NCI-H2196 (cell line): ENCODE results near the gene NEMF.
"Not testable (repeated sequence)": the region's sequence is repeated elsewhere in the genome, so short reads cannot be mapped to it uniquely, and the experiment has no call there.

Experiments
- DNase-seq: peaks from one replicate; lab custom pipeline; 2025; ENCODE audit not compliant: unreplicated experiment; lab: John Stamatoyannopoulos, UW

Gene NEMF

DNA sequence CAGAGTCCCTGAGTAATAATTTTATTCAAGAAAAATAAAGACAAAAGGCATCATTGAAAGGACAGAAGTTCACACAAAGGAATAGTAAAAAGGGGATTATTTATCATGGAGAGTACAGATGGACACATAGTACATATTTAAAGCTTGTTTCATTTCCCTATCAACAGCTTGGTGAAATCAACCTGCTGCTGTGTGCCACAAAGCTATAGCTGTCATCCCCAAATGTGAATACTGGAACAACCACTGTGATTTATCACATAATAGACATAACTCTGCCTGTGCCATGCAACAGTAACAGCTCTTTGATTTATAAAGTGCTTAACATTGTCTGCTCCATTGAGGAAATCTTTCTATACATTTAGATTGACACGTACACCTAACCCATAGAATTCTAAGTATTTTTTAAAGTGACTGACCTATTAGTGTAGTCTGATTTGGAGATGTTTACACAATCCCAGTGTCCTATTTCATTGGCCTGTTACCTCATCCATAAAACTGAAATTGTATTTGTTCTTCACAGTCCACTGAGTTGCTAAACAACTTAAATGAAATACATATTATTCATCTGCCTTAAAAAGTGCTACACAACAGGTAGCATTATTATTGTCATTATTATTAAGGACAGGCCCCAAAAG is 3.3 kb downstream of the NEMF start:
- DNase-seq = peak; percentile 9

DNA sequence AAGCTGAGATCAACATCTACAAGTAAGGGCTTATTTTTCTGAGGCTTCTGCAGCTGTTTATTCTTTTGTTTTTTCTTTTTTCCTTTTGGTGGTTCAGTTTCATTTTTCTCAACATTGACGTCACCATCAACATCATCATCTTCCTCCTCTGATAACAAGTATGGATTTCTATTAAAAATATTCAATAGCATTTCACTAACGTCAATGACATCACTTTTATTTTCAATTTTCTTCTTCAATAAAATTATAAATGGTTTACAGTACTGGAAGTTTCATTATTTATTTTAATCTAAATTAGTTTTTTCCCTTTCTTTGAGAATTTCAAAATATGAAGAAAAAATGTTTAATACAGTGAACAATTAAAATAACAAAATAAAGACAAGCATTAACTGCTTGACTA is 23.9 kb downstream of the NEMF start:
- DNase-seq = no peak

DNA sequence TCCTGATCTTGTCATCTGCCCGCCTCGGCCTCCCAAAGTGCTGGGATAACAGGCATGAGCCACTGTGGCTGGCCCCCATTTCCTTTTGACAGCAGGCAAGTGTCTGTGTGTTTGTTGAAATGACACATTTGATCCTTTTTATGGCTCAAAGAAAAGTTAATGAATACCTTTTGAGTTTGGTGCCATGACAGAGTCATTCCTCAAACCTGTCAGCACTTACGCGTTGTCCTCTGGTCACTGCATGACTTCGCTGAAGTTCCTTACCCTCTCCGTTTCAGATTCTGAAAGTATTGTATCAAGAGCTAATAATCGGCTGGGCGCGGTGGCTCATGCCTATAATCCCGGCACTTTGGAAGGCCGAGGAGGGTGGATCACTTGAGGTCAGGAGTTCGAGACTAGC is 32.4 kb downstream of the NEMF start:
- no peak for DNase-seq

DNA sequence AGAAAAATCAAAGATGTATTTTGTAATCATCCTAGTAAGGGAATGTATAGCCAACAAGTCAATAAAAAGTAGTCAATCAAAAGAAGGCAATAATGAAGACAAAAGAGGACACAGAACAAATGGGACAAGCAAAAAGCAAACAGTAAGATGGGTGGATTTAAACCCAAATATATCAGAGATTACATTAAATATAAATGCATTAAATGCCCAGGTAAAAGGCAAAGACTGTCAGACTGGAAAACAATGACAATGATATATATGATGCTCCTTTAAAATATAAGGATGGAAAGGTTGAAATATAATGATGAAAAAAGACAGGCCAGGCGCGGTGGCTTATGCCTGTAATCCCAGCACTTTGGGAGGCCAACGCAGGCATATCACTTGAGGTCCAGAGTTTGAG is 35.7 kb downstream of the NEMF start:
- DNase-seq = no peak

DNA sequence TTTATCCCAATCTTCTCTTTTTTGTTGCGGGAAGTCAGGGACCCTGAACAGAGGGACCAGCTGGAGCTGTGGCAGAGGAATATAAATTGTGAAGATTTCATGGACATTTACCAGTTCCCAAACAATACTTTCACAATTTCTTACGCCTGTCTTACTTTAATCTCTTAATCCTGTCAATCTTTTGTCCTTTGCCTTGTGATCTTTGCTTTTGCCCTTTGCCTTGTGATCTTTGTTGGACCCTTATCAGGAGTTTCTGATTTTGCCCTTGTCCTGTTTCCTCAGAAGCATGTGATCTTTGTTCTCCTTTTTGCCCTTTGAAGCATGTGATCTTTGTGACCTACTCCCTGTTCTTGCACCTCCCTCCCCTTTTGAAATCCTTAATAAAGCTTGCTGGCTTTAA is 36.5 kb downstream of the NEMF start:
- not testable (repeated sequence) for DNase-seq

DNA sequence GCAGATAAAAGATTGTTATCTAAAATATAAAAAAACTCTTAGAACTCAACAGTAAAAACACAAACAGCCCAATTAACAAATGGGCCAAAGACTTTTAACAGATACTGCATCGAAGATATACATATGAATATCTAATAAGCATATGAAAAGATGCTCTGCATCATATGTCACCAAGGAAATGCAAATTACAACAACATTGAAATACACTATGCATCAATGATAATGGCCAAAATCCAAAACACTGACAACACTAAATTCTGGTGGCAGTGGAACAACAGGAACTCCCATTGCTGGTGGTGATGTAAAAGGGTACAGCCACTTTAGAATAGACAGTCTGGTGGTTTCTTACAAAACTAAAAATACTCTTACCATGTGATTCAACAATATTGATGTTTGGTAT is 43.8 kb downstream of the NEMF start:
- no peak for DNase-seq

DNA sequence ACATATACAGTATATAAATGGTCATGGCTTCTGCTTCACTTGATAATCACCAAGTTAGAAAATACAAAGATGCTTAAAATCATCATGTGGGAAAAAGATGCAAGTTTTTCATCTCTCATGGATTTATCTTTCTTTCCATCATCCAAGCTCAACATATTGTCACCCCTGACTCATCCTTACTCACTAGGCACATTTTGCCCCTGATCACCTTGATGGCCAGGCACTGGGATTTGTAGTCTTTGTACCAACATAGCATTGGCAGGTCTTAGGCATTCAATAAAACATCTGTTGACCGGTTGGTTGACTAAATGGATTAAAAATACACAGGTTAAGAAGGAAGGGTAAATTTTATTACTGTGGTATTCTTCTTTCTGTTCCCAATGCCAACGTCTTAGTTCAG is 56.6 kb downstream of the NEMF start:
- DNase-seq = no peak

DNA sequence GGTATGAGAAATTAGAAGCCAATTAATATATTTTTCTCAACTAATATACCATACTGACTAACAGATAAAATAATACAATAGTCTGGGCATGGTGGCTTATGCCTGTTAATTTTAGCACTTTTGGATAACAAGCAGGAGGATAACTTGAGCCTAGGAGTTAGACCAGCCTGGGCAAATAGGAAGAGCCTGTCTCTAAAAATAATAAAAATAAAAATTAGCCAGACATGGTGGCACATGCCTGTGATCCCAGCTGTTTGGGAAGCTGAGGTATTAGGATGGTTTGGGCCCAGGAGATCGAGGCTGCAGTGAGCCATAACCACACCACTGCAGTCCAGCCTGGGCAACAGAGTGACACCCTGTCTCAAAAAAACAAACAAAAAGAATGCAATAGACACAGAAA is 60.0 kb downstream of the NEMF start:
- no peak for DNase-seq

DNA sequence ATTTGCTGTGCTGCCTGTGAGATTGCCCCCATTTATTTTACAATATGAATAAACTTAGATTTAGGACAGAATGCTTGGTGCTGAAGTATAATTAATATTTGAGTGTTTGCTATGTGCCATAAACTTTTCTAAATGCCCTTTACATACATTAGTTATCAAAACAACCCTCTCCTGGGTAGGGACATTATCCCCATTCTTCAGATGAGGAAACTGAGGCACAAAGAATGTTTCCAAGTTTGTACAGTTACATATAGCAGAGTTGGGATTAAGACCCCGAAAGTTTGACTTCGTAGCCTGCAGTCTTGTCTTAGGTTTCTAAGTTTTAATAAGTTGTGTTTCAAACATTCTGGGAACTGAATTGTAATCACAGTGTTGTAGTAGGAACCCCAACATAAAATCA is 66.3 kb downstream of the NEMF start:
- DNase-seq = no peak

DNA sequence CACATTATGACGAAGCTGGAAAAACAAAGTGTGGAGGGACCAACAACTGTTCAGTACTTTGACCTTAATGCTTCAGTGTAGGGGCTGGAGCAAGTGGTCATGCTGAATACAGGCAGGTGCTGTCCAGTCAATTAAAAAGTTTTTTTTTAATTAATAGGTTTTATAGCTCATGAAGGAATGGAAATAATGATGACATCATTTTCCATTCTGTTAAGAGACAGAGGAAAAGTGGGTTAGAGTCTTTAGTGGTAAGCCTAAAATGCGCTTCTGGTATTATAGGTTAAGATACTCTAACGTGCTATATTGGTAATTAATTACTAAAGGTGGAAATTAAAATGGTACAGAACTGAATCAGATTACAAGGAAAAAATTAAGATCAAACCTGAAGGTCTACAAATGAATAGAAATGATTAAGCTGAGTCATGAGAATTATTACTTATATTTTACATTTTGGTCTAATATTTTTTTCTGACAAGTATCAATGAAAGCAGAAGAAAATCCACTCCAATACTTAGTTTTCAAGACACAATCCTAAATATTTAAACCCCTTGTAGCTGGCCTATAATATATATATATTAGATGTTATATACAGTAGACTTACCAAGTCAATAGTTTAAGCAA is 69.1 kb downstream of the NEMF start:
- DNase-seq = no peak

DNA sequence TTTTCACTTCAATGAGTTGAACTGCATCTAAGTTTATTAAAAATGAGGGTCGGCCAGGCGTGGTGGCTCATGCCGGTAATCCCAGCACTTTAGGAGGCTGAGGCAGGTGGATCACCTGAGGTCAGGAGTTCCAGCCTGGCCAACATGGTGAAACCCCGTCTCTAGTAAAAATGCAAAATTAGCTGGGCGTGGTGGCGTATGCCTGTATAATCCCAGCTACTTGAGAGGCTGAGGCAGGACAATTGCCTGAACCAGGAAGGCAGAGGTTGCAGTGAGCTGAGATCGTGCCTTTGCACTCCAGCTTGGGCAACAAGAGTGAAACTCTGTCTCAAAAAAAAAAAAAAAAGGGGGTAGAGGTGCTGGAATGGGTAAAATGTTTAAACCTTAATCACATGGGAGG is 71.5 kb downstream of the NEMF start:
- DNase-seq = not testable (repeated sequence)

DNA sequence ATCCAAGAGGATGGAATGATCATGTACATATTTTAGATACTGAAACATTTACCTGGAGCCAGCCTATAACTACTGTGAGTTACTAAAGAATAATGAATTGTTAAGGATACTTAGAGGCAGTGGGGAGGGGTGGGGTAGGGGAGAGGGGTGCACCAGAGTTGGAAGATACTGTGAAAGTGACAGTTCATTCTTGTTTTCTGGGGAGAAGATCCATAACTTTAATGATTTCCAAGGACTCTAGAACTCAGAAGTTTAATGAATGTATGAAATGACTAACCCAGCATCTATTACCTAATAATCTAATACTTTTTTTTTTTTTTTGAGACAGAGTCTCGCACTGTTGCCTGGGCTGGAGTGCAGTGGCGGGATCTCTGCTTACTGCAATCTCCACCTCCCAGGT is 74.2 kb downstream of the NEMF start:
- DNase-seq = no peak

DNA sequence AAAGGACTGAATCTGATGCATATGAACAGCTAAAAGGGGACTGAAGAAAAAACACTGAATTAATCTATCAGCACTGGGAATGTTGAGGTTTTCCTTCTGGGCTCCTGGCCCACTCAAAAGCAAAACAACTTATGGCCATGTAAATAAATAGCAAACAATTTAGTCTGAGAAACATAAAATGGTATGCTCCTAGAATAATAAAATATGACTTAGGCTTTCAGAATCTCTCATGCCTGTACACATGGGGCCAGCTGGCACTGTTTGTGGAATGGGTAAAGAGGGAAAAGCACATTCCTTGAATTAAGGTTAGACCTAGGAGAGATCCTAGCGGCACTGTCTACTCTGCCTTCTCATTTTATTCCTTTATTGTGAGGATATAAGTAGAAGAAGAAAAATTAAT is 78.5 kb downstream of the NEMF start:
- DNase-seq = no peak

DNA sequence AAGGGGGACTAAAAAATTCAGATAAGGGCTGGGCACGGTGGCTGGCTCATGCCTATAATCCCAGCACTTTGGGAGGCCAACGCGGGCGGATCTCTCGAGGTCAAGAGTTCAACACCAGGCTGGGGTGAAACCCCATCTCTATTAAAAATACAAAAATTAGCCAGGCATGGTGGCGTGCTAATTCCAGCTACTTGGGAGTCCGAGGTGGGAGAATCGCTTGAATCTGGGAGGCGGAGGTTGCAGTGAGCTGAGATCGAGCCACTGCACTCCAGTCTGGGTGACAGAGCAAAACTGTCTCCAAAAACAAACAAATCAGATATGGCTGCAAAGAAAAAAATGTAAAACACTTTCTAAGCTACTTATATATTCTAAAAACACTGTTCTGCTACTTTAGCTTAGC is 80.9 kb downstream of the NEMF start:
- DNase-seq = not testable (repeated sequence)

DNA sequence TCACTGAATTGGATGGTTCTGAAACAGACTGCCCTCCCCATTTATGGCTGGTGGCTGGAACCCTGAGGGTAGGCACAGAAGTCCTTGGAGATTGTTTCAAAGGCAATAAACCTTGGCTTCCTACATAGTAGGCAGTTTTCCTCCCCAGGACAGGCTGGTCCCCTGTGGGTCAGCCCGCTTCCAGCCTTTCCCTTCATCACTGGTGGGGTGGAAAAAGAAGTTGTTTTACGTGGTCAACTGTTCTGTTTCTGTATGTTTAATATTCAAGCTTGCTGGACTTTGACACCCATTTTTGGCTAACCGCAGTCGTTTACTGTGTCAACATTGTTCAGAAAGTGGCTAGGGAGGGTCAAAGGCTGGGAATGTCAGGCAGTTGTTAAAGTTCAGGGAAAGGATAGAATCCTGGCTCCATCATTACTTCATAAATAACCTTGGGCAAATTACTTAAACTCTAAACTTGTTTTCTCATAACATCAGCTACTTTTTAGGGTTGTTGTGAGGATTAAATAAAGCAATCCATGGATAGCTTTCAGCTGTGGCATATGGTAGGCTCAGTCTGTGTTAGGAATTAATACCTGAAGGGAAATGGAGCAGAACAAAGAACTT is 82.3 kb downstream of the NEMF start:
- no peak for DNase-seq

DNA sequence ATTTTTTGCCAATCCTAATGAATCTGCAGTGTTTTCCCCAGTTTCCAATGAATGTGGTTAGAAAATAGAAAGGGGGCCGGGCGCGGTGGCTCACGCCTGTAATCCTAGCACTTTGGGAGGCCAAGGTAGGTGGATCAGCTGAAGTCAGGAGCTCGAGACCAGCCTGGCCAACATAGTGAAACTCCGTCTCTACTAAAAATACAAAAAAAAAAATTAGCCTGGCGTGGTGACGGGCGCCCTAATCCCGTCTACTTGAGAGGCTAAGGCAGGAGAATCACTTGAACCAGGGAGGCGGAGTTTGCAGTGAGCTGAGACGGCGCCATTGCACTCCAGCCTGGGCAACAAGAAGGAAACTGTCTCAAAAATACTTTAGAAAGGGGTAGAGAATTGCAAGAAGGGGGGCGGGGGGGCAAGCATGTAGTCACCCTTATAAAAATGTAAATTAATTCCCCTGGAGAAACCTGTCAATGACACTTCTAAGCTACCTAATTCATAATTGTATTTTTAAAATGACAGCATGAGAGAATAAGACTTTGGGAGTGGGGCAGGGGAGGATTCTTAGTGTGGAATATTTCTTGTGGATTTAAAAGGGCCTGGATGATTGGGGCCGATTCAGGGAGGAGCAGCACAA is 82.9 kb downstream of the NEMF start:
- no peak for DNase-seq

DNA sequence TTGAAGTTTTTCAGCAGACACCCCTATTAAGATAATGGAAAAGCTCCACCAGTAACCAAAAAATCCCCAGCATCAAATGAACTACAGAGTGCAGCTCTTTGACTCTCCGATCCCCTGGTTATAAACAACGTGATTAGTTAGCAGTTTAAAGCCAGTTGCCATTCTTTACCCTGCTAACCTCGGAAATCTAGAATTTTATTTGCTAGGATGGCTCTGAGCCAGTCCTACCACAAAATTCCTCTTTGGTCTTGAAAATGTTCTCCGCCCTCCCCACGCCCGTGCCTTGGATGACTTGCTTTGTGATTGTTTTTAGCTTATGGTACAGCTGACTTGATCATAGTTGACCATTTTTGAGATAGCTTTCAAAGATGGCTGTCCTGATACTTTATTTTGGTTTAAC is 83.4 kb downstream of the NEMF start:
- DNase-seq = no peak

DNA sequence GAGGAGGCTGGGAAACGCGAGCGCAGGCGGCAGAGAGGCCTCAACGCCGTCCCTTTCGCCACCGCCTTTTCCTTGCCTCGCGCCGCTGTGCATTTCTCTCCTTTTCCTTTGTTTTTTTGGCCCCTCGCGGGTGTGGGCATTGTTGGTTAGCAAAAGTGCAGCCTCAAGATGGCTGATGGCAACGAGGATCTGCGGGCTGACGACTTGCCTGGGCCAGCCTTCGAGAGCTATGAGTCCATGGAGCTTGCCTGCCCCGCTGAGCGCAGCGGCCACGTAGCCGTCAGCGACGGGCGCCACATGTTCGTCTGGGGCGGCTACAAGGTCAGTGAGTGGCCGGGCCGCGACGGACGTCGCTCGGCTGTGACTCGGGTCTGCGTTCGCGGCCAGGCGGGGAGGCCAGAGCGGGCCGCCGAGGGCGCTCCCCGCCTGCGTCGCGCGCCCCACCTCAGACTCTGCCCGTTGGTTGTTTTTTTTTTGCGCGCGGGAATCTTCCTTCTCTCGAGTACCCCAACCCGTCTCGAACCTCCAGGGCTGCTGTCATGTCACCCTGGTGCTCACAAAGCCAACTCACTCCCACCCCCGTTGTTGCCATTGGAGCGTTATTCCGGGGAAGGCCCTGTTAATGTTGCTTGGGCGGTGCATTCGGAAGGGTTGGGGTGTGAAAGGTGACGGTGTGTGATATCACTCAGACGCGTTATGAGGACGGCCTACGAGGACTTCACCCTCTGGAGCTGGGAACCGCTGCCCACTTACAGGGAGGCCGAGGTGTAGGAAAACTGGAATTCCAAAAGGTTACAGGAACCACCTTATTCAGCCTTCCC is 84.1 kb downstream of the NEMF start:
- DNase-seq = peak; percentile 48

DNA sequence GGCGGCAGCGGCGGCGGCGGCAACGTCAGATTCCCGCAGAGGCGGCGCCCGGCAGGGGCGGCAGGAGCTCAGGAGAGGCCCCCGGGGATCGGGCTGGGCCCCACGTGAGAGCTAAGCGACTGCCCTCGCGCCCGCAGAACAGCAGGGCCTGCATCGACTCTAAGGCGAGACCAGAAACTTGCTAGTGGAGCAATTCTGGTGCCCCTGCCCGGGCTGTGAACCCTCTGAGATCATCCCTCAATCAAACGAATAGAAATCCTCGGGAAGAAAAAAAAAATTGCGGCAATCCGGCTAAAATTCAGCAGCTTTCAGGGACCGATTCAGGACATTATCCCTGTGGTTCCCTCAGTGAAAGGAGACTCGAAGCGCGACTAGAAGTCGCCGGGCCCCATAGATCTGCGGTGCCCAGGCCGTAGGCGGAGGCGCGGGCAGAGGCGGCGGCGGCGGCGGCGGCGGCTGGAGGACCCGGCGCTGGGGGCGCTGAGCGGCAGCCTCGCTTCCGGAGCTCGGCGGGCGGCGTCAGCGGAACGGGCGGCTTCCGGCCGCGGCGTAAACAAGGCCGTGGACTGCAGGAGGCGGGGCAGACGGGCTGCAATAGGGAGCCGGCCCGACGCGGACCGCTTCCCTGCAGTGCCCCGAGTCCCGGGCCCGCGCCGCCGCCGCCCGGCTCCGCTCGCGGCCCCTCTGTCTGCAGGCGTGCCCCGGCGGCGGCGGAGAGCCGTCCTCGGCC is 84.9 kb downstream of the NEMF start, which contains the start of gene KLHDC2:
Gene KLHDC2, plus strand, starts transcription at position 583 of the 730 bp plus-strand sequence. CDS start 316 bp downstream, outside the sequence.
- DNase-seq = peak; percentile 90

DNA sequence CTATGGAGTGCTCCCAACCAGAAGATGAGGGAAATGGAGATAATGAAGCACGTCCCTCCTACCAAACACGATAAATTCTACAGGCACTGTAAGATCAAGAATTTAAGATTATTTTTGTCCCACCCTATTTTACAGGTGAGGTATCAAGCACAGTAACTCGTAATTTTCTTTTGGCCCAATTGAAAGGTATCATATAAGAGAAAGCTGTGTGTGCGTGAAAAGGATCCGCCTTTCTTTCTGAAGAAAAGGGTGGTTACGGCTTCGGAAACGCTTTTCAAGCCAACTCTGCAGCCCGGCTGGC is 85.4 kb downstream of the NEMF start:
- DNase-seq = no peak

DNA sequence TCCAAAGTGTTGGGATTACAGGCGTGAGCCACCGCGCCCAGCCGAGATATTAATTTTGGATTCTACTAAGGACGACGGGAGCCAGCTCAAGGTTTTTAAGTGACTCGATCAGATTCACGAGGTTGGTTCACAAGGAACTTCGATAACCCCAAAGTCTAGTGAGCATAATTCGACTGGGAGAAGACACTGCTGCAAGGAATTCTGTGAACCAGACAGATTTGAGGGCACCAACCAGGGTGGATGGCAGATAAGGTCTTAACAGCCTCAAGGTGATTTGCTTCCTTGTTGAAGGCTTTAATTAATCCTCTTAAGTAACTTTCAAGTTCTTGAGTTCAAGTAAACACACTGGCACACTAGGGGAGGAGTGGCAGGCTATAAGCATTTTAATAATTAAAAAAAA is 85.7 kb downstream of the NEMF start:
- no peak for DNase-seq
